Right lobe of liver (tissue), 4 donors: ENCODE measurements around the gene GFI1.

Source experiments
- POLR2A ChIP-seq: fragments of 450-650 bp; IDR thresholded peaks from one replicate; pipeline ENCODE4 v1.6.1; 2017; ENCODE audit warnings: antibody characterized with exemption, mild to moderate bottlenecking
- TF ChIP-seq, protein P1 (sequence below), 4 donors: fragments of 200-600 bp in 3 of 4; fragments of 450-650 bp in 1 of 4; IDR thresholded peaks; one replicate each; pipeline versions ENCODE4 v1.5.1 to v1.8.0; 2016 to 2022; ENCODE audit warnings: antibody characterized with exemption in 4 of 4, mild to moderate bottlenecking in 2 of 4
- donor health status: DM: no; HTN: no; CAD: no.
- donor health status: DM: no; HTN: no; CAD: no.
- donor health status: DM: no; HTN: yes; CAD: no.

DNA sequence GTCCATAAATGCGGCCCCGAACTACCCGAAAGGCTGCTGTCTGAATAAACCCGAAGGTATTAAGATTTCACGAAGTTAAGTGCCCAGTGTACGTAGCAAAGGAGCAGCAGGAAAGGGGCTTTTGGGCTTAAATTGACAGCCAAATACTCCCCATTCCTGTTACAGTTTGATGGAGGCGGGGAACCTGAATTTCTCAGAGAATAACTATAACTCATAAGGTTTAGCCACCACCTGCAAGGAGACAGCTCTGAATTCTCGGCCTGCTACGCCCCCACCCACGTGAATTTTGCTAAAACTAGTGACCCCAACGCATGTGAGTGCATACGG lies 5.2 kb downstream of the GFI1 start:
- no peak for TF ChIP-seq POLR2A
- TF ChIP-seq, protein P1, sequence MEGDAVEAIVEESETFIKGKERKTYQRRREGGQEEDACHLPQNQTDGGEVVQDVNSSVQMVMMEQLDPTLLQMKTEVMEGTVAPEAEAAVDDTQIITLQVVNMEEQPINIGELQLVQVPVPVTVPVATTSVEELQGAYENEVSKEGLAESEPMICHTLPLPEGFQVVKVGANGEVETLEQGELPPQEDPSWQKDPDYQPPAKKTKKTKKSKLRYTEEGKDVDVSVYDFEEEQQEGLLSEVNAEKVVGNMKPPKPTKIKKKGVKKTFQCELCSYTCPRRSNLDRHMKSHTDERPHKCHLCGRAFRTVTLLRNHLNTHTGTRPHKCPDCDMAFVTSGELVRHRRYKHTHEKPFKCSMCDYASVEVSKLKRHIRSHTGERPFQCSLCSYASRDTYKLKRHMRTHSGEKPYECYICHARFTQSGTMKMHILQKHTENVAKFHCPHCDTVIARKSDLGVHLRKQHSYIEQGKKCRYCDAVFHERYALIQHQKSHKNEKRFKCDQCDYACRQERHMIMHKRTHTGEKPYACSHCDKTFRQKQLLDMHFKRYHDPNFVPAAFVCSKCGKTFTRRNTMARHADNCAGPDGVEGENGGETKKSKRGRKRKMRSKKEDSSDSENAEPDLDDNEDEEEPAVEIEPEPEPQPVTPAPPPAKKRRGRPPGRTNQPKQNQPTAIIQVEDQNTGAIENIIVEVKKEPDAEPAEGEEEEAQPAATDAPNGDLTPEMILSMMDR (IDR thresholded peaks at IDR 0.05), result no peak
